ENCODE results near the gene SERPINB3.

DNA sequence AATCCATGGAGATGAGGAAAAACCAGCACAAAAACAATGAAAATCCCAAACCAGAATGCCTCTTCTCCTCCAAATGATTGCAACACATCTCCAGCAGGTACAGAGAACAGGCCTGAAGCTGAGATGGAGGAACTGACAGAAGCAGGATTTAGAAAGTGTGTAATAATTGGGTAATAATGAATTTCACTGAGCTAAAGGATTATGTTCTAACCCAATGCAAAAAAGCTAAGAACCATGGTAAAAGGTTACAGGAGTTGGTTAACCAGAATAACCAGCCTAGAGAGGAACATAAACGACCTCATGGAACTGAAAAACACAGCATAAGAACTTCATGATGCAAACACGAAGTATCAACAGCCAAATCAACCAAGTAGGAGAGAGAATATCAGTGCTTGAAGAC lies 27.4 kb upstream of the SERPINB3 start:
- TF ChIP-seq, protein P1, sequence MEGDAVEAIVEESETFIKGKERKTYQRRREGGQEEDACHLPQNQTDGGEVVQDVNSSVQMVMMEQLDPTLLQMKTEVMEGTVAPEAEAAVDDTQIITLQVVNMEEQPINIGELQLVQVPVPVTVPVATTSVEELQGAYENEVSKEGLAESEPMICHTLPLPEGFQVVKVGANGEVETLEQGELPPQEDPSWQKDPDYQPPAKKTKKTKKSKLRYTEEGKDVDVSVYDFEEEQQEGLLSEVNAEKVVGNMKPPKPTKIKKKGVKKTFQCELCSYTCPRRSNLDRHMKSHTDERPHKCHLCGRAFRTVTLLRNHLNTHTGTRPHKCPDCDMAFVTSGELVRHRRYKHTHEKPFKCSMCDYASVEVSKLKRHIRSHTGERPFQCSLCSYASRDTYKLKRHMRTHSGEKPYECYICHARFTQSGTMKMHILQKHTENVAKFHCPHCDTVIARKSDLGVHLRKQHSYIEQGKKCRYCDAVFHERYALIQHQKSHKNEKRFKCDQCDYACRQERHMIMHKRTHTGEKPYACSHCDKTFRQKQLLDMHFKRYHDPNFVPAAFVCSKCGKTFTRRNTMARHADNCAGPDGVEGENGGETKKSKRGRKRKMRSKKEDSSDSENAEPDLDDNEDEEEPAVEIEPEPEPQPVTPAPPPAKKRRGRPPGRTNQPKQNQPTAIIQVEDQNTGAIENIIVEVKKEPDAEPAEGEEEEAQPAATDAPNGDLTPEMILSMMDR (IDR thresholded peaks at IDR 0.05), result no peak
- TF ChIP-seq POLR2A (IDR thresholded peaks at IDR 0.05), result no peak
